GM18868 (cell line): ENCODE data around the gene ZPBP.

Experiments used
- ATAC-seq: cut with Tn5 transposase; IDR thresholded peaks from one replicate; pipeline ENCODE4 v1.9.1; 2021; ENCODE audit warnings: mild to moderate bottlenecking, moderate library complexity; ENCODE audit not compliant: unreplicated experiment

ZPBP gene

GRCh38 chr7:50092579-50093491, at the start of gene ZPBP:
TSS of gene ZPBP (minus strand) at chr7:50093246. CDS start at chr7:50093194, 52 bp downstream.
- ATAC-seq = peak; percentile 88

- ATAC-seq = peak; percentile 41
These were observed 49.5 kb upstream of the ZPBP start for GRCh38 chr7:50142425-50143017.

DNA sequence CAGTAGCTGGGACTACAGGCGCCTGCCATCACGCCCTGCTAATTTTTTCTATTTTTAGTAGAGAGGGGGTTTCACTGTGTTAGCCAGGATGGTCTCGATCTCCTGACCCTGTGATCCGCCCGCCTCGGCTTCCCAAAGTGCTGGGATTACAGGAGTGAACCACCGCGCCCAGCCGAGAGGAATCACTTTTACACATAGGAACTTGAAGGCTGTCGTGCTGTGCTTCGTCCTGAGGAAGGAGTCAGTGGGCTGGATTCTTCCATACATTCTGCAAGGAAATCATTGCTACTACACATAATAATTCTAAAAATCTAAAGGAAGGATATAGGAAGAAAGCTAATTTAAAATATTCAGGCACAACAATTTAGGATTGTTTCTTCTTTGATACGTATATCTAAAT, 48.8 kb upstream of the ZPBP start:
- no peak for ATAC-seq

DNA sequence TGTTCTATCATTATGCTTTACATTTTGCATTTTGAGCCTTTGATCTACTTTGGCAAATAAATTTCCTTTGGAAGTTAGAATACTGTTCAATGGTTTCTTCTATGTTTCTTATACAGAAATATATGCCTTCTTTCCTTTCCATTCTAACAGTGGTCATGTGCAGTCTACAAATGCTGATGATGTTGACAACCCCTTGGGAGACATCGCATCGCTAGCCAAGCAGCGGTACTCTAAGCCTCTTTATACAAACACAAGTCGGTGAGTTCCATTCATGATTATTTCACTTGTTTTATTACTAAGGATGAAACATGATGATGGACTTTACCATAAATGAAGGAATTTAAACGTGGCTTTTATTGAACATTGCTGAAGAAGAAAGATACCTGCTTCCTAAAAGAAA, 48.1 kb upstream of the ZPBP start:
- ATAC-seq = no peak

DNA sequence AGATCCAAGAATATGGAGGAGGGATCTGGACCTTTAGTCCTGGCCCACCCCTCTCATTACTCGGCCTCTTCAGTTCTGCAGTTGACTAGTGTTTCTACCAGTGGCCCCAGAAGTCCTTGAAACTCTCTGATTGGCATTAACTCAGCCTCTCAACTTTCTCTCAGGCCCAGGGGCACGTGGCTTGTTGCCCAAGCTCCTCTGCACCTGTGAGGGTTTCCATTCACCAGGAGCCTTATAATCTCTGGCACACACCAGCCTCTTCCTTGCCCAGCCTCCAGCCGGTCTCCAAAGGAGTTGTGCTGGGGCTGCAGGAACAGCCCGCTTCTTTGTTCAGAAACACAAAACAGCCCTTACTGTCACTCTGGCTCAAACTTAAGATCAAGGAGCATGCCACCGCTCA, 47.6 kb upstream of the ZPBP start:
- no peak for ATAC-seq

GRCh38 chr7:50138101-50138500, 45.1 kb upstream of the ZPBP start:
- no peak for ATAC-seq

GRCh38 chr7:50125766-50126165, 32.7 kb upstream of the ZPBP start:
- ATAC-seq = no peak

DNA sequence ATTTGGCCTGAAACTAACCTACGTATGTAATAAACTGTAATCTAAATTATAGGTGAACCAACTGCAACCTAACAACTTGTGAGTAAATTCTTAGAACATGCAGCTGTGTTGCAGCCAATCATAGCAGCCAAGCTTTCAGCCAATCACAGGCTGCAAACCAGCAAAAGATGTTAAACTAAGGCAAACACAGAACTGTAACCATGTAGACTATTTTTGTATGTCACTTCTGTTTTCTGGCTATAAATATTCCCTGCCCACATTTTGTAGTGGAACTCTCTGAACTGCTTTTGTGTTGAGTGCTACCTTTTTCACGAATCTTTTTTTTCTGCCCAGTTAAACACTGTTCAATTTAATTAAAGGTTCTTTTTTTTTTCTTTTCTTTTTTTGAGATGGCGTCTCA, 28.2 kb upstream of the ZPBP start:
- ATAC-seq = peak; percentile 81

GRCh38 chr7:50119815-50120637, 27.0 kb upstream of the ZPBP start:
- ATAC-seq = peak; percentile 84

- ATAC-seq = no peak
These were observed 19.2 kb upstream of the ZPBP start for GRCh38 chr7:50112250-50112649.

DNA sequence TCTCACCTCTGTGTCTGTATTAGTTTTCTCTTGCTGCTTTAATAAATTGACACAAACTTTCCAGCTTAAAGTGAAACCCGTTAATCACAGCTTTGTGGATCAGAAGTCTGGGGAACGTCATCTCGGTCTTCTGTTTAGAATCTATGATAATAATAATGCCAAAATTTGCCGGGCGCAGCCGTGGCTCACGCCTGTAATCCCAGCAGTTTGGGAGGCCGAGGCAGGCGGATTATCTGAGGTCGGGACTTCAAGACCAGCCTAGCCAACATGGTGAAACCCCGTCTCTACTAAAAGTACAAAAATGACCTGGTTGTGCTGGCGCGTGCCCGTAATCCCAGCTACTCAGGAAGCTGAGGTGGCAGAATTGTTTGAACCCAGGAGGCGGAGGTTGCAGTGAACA, 8.8 kb upstream of the ZPBP start:
- no peak for ATAC-seq

DNA sequence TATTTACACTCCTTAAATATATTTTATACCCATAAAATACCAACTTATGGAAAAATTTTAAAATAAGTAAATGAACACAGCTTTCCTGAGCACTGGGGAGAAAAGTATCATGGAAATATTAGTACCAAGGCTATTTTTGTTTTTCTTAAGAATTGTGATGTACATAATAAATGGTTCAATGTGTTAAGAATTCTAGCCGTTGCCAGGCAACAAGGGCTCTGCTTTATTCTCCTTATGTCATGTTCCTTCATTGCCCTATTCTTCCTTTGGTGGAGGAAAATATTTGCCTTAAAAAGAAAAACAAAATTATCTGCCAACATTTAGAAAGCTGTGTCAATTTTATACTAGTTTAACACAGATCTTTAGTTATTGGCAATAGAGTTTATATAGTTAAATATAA, 2.6 kb upstream of the ZPBP start:
- ATAC-seq = no peak

DNA sequence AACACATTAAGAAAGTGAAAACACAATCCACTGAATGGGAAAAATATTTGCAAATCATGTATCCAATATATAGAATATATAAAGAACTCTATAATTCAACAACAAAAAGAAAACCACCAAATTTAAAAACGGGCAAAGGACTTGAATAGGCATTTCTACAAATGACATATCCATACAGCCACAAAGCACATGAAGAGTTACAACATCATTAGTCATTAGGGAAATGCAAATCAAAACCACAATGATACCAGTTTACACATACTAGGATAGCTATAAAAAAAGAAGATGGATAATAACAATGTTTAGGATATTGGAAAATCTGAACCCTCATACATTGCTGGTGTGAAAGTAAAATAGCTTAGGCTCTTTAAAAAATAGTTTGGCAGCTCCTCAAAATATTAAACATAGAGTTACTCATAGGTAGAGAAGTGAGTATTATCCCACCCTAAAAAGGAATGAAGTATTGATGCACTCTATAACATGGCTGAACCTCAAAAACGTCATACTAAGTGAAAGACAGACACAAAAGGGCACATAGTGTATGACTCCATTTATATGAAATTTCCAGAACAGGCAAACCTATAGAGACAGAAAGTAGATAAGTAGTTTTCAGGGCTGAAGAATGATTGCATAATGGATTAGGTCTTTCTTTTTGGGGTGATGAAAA, 4.5 kb downstream of the ZPBP start:
- no peak for ATAC-seq

- no peak for ATAC-seq
These were observed 7.7 kb downstream of the ZPBP start for GRCh38 chr7:50085344-50085743.

- no peak for ATAC-seq
These were observed 20.0 kb downstream of the ZPBP start for GRCh38 chr7:50073093-50073492.

DNA sequence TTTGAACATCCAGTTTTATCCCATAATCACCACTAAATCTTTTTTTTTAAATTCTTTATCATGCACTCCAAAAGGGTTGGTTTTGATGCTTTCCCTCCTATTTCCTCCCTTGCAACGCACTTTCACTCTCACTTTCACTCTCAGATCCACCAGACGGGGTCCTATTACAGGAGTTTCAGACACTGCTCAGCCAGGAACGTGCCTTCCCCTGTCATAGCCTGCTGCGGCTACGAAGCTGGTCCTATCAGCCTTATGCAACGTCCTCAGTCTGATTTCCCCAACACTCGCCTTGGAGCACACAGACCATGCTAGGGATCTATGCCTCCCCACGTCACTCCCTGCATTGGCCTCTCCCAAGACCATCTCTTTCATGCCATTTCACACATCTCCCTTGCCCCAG, 23.4 kb downstream of the ZPBP start:
- peak; percentile 94 for ATAC-seq

DNA sequence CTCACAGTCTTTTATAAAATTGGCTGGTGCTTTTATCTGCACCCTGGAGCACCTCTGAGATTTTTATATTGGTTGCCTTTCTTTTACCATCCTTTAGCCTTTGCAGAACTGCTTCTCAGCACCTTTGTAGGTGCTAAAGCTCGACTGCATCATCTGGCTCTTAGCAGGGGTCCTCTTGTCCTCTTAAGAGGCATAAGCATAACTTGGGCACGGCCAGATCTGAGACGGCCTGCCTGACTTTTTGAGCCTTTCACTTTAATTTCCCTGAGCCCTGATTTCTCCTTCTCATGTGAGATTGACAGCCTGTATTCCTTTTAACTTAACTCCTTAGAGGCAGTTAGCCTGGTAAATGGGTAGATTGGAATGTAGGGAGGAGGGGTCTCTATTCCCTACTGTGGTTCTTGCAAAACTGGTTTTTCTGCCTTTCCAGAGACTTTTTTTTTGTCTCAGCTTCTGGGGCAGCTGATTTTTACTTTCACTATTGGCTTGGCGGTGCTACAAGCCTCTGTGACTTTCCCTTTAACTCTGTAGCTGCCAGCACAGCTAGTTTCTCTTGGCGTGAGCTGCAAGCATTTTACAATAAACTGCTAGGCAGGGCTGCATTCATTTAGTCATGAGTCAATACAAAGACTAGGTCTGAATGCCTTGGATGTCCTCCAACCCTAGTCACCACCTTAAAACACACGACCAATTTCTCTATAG, 24.0 kb downstream of the ZPBP start:
- ATAC-seq = peak; percentile 70

DNA sequence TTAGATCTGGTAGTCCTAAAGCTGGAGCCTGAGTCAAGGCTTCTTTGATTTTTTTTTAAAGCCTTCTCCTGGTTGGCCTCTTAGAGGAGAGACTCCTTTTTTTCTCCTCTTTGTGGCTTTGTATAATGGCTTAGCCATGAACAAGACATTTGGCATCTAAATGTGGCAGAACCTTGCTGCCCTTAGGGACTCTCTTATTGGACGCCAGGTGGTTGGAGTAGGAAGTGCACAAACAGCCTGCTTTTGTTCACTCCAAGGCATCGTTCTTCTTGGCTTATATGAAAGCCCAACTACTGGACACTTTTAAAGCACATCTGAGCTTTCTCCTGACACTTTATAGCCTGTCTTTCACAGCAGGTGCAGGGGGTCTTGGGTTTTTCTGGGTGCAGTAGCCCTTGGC, 25.0 kb downstream of the ZPBP start:
- peak; percentile 45 for ATAC-seq

- ATAC-seq = no peak
These were observed 30.1 kb downstream of the ZPBP start for GRCh38 chr7:50062951-50063350.

DNA sequence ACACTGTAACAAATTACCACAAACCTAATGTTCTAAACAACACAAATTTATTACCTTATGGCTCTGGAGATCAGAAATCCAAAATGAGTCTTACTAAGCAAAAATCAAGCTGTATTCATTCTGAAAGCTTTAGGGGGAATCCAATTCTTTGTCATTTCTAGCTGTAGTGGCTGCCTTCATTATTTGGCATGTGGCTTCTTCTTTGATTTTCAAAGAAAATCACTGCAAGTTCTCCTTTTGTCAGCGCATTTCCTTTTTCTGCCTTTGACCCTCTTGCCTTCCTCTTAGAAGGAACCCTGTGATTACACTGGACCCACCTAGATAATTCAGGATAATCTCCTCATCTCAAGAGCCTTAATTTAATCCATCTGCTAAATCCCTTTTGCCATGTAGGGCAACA, 36.9 kb downstream of the ZPBP start:
- peak; percentile 83 for ATAC-seq
